ENCODE results near the gene GPR84.

DNA sequence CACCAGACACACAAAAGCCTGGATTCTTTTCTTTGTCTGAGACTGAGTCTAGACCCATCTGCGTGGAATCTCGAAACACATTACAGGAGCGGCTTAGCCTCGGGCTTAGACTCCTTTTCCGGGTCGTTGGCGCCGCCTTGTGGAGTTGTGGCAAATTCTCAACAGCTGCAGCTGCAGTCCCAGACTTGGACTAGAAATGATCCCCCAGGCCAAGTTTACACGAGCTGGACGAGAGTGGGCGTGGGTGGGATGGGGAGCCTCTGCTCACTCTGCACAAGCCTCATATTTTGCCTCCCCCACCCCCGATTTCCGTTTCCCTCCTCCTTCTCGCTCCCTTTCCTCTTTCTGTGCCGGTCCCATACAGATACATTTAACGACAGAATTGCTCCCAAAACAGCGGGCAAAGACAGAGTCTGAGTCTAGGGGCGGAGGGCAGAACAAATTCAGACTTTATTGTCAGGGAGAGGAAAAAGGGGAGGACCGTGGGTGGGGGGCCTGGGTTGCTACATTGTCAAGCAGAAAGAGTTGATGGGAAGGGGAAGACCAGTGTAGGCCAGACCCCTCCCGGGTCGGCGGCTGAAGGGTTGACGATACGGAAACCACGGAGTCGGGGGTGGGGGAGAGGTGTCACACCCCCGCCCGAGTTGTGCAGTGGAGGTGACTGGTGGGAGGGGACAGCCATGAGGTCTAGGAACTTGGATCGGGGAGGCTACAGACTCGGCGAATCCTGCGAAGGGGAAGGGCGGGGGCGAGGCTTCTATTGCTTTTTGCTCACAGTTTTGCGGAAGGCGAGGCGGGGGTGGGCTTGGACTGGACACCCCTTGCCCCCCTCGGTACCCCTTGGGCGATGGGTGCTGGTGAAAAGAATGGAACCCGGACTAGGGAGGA lies 4.7 kb upstream of the GPR84 start:
- TF ChIP-seq ATF1 (CRISPR knock-in tag; IDR thresholded peaks at IDR 0.05) (no peak), RBFOX2 (IDR thresholded peaks at IDR 0.05; ENCODE audit: low read depth, low read length) (no peak)
